Renal pelvis (tissue), 4 donors: ENCODE results near the gene CIB4. TPM values are rescaled to one million over a fixed set of nuclear protein-coding genes. Genes with fewer than 3 reads are reported as not detected.
A peak's percentile ranks its signal among the peaks of the same experiment; 100 is the strongest.

Experiments
- DNase-seq: peaks from one replicate; pipeline ENCODE4 v3.0.0-alpha.2; 2013
- polyA plus RNA-seq, 3 donors: library from polyadenylated mRNA; unstranded; fragments of 120-200 nt; gene quantifications; one replicate each; pipeline ENCODE4 v1.2.1, GENCODE V29; 2013; ENCODE audit not compliant: insufficient read length in 3 of 3

The CIB4 gene
- polyA plus RNA-seq, 3 donors: 0.28 to 0.78 (median 0.30) TPM

DNA sequence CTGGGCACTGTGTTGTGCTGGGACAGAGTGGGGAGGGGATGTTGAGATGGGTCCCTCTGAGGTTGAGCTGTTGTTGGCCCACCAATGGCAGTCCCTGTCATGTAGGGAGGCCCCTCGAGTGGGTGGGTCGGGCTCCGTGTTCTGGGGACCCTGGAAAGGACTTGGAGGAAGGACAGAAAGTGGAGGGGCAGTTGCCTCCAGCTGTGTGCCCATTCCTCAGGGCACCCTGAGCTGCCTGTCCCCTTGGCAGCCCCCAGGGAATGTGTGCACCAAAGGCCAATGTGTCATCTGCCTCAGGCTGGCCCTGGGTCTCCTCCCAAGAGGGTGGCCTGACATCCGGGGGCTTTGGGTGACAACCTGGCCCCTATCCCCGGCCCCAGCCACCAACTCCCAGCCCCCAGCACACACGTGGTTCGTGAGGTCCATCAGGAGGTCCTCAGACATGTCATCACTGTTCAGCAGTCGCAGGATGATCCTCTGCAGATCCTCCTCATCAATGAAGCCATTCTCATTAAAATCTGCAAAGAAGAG lies 57.7 kb downstream of the CIB4 start:
- no peak for DNase-seq

DNA sequence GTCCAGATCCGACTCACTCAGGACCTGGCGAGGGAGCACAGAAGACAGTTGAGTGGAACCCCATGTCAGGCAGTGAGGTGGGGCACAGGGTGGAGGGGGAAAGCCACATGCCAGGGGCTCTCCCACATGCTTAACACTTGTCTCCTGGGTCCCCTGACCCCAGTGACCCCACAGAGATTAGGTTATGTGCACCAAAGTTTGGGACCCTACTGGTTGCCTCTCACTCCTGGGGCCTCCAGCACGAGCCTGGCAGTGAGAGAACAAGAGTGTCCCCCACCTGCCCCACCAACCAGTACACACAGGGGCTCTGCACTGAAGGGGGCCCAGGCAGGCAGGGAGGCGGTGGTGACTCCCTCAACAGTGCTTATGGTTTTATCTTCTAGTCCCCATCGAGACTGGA lies 58.3 kb downstream of the CIB4 start:
- no peak for DNase-seq

DNA sequence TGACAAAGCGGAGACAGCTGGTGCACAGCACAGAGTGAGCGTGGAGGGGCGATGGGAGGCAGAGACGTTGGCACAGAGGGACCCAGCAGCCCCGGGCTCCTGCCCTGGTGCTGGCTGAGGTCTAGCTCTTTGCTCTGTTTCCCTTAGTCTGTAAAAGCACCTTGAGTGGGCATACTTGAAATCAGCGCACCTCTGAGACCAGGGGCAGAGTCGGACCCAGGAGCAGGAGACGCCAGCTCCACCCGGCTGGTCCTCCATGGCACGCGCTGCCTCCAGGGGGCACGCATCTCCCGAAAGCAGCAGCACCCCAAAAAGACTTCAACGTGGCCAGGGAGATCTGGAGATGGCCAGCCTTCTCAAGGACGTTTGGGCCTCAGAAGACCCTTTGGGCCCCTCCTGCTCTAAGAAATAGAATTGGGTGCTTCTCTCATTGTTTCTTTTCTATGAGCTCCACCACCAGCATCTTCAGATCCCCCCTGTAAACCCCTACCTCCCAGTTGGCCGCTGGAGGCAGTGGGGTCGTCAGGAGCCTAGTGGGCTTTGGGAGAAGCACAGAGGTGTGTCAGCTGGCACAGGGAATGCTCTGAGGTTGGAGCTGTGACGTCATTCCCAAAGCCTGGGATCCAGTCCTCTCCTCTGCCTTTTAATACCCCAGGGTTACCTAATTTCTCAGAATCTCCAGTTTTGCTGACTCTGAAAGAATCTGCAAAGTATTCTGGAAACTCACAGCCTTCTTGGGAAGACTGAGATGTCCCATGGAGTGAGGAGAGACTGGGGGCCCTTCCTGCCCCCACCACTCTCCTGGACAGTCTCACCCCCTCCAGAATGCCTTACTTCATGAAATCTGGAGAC lies 58.9 kb downstream of the CIB4 start:
- no peak for DNase-seq

GRCh38 chr2:26581266-26581990 lies 59.7 kb downstream of the CIB4 start:
- DNase-seq: no peak

DNA sequence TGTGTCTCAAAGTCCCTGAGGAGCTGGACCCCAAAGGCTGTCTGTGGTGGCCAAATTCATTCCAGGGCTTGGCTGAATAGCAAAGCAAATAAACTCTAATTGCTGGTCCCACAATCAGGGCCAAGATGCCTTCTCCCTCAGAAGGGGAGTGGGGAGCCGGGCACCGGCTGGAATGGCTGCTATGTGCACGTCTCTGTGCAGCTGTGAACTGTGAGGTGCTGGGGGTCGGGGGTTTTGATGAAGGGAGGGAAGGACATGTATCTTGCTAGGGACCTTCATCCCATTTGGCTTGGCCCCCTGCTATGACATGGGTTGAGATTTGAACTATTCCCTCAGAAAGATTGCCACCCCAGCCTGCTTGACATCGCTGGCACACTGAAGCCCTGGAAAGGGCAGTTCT lies 60.4 kb downstream of the CIB4 start:
- no peak for DNase-seq

DNA sequence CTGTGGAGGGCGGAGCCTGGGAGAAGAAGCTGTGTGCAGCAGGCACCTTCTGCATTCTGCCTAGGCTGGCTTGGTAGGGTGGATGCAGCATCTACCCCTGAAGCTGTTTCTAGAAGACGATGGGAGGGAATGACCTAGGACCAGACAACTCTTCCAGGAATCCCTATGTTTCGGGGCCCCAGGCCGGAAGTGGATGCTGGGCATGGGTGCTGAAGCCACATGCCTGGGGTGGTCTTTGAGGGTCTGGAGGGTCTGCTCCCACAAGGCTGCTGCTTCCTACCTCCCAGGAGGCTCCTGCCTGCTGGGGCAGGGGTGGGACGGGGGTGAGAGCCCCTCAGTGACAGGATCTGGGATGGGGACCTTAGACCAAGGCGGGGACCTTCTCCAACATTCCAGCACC lies 61.0 kb downstream of the CIB4 start:
- DNase-seq: no peak

DNA sequence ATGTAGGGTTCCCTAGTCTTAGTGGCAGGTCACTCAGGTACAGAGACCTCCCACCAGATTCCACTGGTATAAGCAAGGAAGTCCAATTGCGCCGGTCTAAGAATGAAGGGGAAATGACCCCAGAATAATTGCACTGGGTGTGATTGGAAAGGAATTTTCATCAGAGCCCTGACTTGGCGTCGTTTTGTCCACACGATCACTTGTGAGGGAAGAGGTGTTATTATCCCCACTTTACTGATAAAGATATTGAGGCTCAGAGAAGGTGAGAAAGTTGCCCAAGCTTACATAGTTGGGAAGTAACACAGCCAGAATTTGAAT lies 61.5 kb downstream of the CIB4 start:
- no peak for DNase-seq

DNA sequence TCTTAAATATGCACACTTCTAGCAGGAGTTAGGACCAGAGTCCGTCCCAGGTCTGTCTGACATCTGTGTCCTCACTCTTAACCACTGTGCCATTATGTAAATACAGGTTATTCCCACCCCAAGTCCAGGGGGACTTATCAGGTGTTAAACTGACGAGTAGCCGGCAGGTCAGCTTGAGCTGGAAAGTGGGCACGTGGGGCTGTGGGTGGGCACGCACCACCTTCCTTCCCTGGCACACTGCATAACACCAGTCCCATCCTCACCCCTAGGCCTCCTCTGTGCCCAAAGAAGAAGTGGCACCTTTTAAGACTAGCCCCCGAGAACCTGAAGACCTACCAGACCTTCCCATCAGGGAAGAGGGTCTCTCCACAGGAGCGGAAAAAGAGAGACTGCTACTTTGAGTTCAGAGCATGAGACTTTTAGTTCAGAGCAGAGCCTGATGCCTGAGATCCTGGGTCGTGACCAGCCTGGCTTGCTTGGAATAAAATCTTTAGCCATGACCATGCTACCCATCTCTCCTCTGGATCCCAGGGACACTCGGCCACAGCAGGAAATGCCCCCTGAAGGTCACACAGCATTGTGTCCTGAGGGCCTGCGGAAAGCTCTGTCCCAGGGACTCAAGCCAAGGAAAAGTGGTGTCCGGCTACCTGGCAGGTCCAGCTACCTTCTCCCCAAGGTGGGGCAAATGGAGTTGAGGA lies 62.0 kb downstream of the CIB4 start:
- DNase-seq: no peak

GRCh38 chr2:26578581-26578980 lies 62.6 kb downstream of the CIB4 start:
- no peak for DNase-seq

DNA sequence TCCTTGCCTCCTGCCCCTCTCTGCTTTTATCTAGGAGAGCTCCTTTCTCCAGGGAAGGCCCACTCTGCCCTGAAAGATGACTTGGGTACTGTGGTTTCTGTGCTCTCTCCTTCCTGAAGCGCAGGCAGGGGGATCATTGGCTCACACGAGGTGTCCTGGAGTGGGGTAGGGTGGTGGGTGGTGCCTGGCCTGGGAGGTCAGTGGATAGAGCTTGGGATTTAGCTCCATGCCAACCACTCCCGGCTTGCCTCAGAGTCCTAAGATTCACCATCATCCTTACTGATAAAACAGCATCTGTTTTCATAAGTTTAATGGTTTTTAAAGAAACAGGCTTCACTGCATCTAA lies 63.1 kb downstream of the CIB4 start:
- no peak for DNase-seq

- DNase-seq: peak; percentile 30
Measured at GRCh38 chr2:26577442-26578112, 63.6 kb downstream of the CIB4 start.

GRCh38 chr2:26576565-26577441 lies 64.4 kb downstream of the CIB4 start:
- DNase-seq: no peak

DNA sequence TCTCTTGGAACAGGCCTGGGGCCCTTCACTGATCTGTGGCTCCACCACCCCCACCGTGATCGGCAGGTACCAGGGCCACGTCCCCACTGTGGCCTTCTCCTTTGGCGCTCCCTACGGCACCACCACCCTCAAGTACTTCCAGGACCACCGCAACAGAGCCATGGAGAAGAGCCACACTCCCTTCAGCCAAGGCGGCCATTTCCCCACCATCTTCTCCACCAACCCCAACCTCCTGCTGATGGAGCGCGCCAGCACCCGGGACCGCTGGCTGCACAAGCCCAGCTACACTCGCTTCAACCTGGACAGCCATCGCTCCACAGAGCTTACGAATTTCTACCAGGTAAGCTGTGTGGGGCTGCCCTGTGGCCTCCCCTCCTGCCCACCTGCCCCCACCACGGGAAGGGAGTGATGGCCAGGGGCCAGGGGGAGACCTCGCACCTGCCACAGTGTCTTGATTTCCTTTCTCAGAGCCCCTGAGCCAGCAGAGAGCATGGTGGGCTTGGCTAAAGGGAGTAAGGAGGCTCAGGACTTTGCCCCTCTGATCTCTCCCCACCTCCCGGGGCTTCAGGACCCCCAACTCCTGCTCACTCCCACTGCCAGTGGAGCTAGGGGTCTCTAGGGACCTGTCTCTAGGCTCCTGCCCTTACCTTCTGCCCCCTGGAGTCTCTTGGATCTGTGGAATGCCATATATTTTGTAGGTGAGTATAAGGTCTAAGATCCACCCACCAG lies 65.2 kb downstream of the CIB4 start:
- no peak for DNase-seq

GRCh38 chr2:26574900-26575560 lies 66.1 kb downstream of the CIB4 start:
- DNase-seq: no peak

DNA sequence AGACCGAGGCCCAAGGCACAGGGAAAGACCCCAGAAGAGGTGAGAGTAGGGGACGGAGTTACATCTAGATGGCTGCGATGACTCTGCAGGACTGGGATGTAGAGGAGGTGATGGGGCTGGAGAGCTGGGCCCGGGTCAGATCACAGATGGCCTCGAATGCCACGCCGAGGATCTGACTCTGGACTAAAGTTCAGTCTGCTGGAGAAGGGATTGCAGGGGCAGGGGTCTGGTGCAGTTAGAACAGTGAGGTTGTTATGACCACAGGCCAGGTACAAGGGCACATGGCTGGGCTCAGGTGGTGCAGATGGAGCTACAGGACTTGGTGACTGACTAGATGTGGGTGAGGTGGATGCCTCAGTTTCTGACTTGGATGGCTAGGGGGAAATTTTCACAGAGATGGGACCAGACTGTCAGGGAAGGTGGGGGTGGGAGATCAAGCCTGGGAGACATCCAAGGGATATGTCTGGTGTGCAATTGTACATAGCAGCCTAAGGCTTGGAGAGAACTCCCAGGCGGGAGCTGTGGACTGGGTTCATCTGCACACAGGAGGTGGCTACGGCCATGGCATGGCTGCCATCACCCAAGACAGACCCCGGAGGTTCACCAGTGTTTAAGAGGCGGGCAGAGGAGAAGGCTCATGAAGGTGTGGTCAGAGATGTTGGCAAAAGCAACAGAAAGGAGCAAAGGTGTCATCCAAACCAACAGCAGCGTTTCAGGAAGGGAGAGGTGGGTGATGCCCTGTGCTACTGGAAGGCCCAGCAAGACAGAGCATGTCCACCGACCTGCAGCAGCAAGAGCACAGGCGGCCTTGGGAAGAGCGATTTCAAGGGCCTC lies 66.9 kb downstream of the CIB4 start:
- DNase-seq: no peak

GRCh38 chr2:26573241-26573925 lies 67.8 kb downstream of the CIB4 start:
- no peak for DNase-seq

DNA sequence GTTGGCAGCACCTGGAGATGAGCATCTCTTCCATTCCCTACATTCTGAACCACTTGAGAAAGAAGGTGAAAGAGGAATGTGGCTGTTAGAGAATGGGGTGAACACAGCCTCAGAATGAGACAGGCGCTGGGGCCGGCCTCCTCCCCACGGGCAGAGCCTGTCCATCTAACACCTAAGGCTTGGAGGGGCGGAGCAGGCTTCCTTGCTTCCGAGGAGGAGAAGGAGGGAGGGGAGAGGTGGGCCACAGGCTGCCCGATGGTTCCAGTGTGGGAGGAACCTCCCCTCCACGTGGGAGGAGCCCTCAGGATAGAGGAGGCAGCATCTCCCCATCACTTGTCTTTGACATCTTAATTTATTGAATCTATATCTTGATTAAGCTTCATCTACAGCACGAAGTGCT lies 68.6 kb downstream of the CIB4 start:
- peak; percentile 21 for DNase-seq

DNA sequence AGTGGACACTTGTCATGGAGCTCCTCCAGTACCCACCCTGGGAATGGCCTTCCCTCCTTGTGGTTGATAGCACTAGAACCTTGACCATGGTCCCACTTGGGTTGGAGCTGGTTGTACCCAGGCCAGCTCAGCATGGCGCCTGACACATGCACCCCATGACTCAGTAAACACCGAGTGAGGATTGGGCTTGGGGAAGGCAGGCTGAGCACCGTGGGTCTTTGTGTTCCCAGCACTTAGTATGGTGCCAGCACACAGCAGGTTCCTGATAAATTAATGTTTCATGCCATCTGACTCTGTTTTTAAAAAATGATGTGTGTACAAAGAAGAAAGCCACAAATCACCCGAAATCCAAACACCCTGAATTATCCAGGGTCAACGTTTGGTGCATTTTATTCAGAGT lies 69.8 kb downstream of the CIB4 start:
- DNase-seq: no peak
